IPS-20b (cell line): Measurements from ENCODE around the gene CEP72.

Experiments used
- H3K27ac ChIP-seq: one replicate; pipeline ENCODE4 v1.5.1; 2013; ENCODE audit warnings: low read length
- H3K27me3 ChIP-seq: 2 replicates; pipeline ENCODE4 v1.6.1; 2013; ENCODE audit warnings: mild to moderate bottlenecking, low read length, inconsistent platforms; ENCODE audit not compliant: insufficient read depth
- H3K36me3 ChIP-seq: 2 replicates; pipeline ENCODE4 v1.6.1; 2013; ENCODE audit warnings: low read depth, mild to moderate bottlenecking, inconsistent platforms, low read length, moderate library complexity; ENCODE audit not compliant: insufficient read depth
- H3K4me1 ChIP-seq: 2 replicates; pipeline ENCODE4 v1.6.1; 2013; ENCODE audit warnings: mild to moderate bottlenecking, control low read depth, inconsistent platforms, low read length, moderate library complexity; ENCODE audit not compliant: insufficient read depth
- H3K4me3 ChIP-seq: 2 replicates; pipeline ENCODE4 v1.5.1; 2013; ENCODE audit warnings: mild to moderate bottlenecking, low read length, inconsistent platforms
- H3K9ac ChIP-seq: 2 replicates; pipeline ENCODE4 v1.6.1; 2013; ENCODE audit warnings: low read depth, mild to moderate bottlenecking, inconsistent platforms, low read length, moderate library complexity
- H3K9me3 ChIP-seq: 2 replicates; pipeline ENCODE4 v1.6.1; 2013; ENCODE audit warnings: mild to moderate bottlenecking, low read depth, low read length, inconsistent platforms; ENCODE audit not compliant: insufficient read depth

CEP72 gene

GRCh38 chr5:589173-589572 is 23.0 kb upstream of the CEP72 start:
- no peaks in the 10 kb centered on the region; the same call in 1 of the 2 replicates for H3K4me1 ChIP-seq
- H3K9me3 ChIP-seq = no peaks in the 10 kb centered on the region
- no peak overlapping the region for H3K27ac ChIP-seq
- H3K27me3 ChIP-seq = peaks cover 34% of the 10 kb centered on the region
- H3K36me3 ChIP-seq = no peaks in the 10 kb centered on the region
- H3K9ac ChIP-seq = no peak overlapping the region
- no peak overlapping the region for H3K4me3 ChIP-seq

GRCh38 chr5:589588-589987 is 22.6 kb upstream of the CEP72 start:
- peaks cover 39% of the 10 kb centered on the region for H3K27me3 ChIP-seq
- no peaks in the 10 kb centered on the region for H3K36me3 ChIP-seq

GRCh38 chr5:590346-590745 is 21.8 kb upstream of the CEP72 start:
- Histone ChIP-seq H3K4me1 (no peaks in the 10 kb centered on the region; the same call in 1 of the 2 replicates), H3K9me3 (no peaks in the 10 kb centered on the region), H3K36me3 (no peaks in the 10 kb centered on the region), H3K27ac (no peak overlapping the region), H3K9ac (no peak overlapping the region), H3K27me3 (peaks cover 40% of the 10 kb centered on the region), H3K4me3 (no peak overlapping the region)

More at GRCh38 chr5:589588-589987, 22.6 kb upstream of the CEP72 start:
- no peak overlapping the region for H3K4me3 ChIP-seq
- no peak overlapping the region for H3K9ac ChIP-seq
- H3K27ac ChIP-seq = no peak overlapping the region
- H3K4me1 ChIP-seq = no peaks in the 10 kb centered on the region; the same call in 1 of the 2 replicates
- H3K9me3 ChIP-seq = no peaks in the 10 kb centered on the region

GRCh38 chr5:591746-592145 is 20.4 kb upstream of the CEP72 start:
- no peaks in the 10 kb centered on the region for H3K36me3 ChIP-seq
- no peak overlapping the region for H3K9ac ChIP-seq
- no peak overlapping the region for H3K27ac ChIP-seq
- no peaks in the 10 kb centered on the region for H3K4me1 ChIP-seq
- H3K27me3 ChIP-seq = peaks cover 28% of the 10 kb centered on the region
- no peak overlapping the region for H3K4me3 ChIP-seq
- H3K9me3 ChIP-seq = no peaks in the 10 kb centered on the region

- no peaks in the 10 kb centered on the region for H3K9me3 ChIP-seq
- H3K4me1 ChIP-seq = no peaks in the 10 kb centered on the region
- H3K27me3 ChIP-seq = peaks cover 30% of the 10 kb centered on the region
- no peaks in the 10 kb centered on the region for H3K36me3 ChIP-seq
- H3K9ac ChIP-seq = no peak overlapping the region
- no peak overlapping the region for H3K27ac ChIP-seq
- no peak overlapping the region for H3K4me3 ChIP-seq
Measured at GRCh38 chr5:592158-592557, 20.0 kb upstream of the CEP72 start.

- Histone ChIP-seq H3K36me3 (no peaks in the 10 kb centered on the region), H3K27ac (no peak overlapping the region), H3K27me3 (peaks cover 35% of the 10 kb centered on the region), H3K9me3 (no peaks in the 10 kb centered on the region), H3K9ac (no peak overlapping the region), H3K4me3 (no peak overlapping the region), H3K4me1 (no peaks in the 10 kb centered on the region)
Measured at GRCh38 chr5:593511-593910, 18.6 kb upstream of the CEP72 start.

GRCh38 chr5:594226-594860 is 17.8 kb upstream of the CEP72 start:
- H3K4me3 ChIP-seq = no peak overlapping the region
- no peaks in the 10 kb centered on the region for H3K4me1 ChIP-seq
- no peak overlapping the region for H3K27ac ChIP-seq
- H3K9ac ChIP-seq = no peak overlapping the region
- H3K36me3 ChIP-seq = no peaks in the 10 kb centered on the region
- H3K9me3 ChIP-seq = no peaks in the 10 kb centered on the region
- H3K27me3 ChIP-seq = peaks cover 35% of the 10 kb centered on the region

GRCh38 chr5:595285-595875 is 16.8 kb upstream of the CEP72 start:
- H3K9ac ChIP-seq = no peak overlapping the region
- peaks cover 38% of the 10 kb centered on the region for H3K27me3 ChIP-seq

GRCh38 chr5:597871-598563 is 14.1 kb upstream of the CEP72 start:
- H3K4me1 ChIP-seq = no peaks in the 10 kb centered on the region
- no peaks in the 10 kb centered on the region for H3K36me3 ChIP-seq
- peaks cover 38% of the 10 kb centered on the region for H3K27me3 ChIP-seq
- no peaks in the 10 kb centered on the region for H3K9me3 ChIP-seq
- no peak overlapping the region for H3K4me3 ChIP-seq
- no peak overlapping the region for H3K9ac ChIP-seq
- no peak overlapping the region for H3K27ac ChIP-seq

More at GRCh38 chr5:595285-595875, 16.8 kb upstream of the CEP72 start:
- Histone ChIP-seq H3K4me3 (no peak overlapping the region), H3K4me1 (no peaks in the 10 kb centered on the region), H3K27ac (no peak overlapping the region), H3K36me3 (no peaks in the 10 kb centered on the region), H3K9me3 (no peaks in the 10 kb centered on the region)

GRCh38 chr5:598564-598890 is 13.6 kb upstream of the CEP72 start:
- Histone ChIP-seq H3K27me3 (peaks cover 38% of the 10 kb centered on the region), H3K4me3 (no peak overlapping the region), H3K9ac (no peak overlapping the region), H3K9me3 (no peaks in the 10 kb centered on the region), H3K27ac (no peak overlapping the region), H3K4me1 (no peaks in the 10 kb centered on the region), H3K36me3 (no peaks in the 10 kb centered on the region)

- Histone ChIP-seq H3K4me1 (no peaks in the 10 kb centered on the region), H3K4me3 (no peak overlapping the region), H3K36me3 (no peaks in the 10 kb centered on the region), H3K27ac (no peak overlapping the region), H3K27me3 (peaks cover 28% of the 10 kb centered on the region), H3K9me3 (no peaks in the 10 kb centered on the region), H3K9ac (no peak overlapping the region)
Measured at GRCh38 chr5:600886-601541, 11.1 kb upstream of the CEP72 start.
